ENCODE measurements around the gene NPIPA5. TPM values are rescaled to one million over a fixed set of nuclear protein-coding genes. Genes with fewer than 3 reads are reported as not detected.
"Not testable (repeated sequence)": the region's sequence is repeated elsewhere in the genome, so short reads cannot be mapped to it uniquely, and the experiment has no call there.

The NPIPA5 gene
- total and polyA plus RNA-seq, 2 donors (not counting 3 experiments of a cell fraction or from before 2014, with no cell fraction given): 11.3 to 19.6 TPM

- no TSS peak for BruUV-seq (replicated peaks)
- H3K27me3 ChIP-seq (ENCODE audit: control insufficient read depth in 2 of 2, insufficient read depth in 2 of 2, low read length in 2 of 2): no peaks in the 10 kb centered on the region
- H3K36me3 ChIP-seq (ENCODE audit: control insufficient read depth in 2 of 2, extremely low read depth in 1 of 2, insufficient read depth in 2 of 2, low read length in 2 of 2): no peaks in the 10 kb centered on the region
- ChIA-PET CTCF (interaction anchor here (1.3 kb wide), 1 partner anchor 153 kb away, joined by 3 read pairs; no protein-coding TSS in a partner anchor), POLR2A (no interaction called here)
- no peak overlapping the region for H3K9ac ChIP-seq (replicated peaks; ENCODE audit: extremely low read depth, insufficient read depth, low read length)
- H3K4me2 ChIP-seq (ENCODE audit: insufficient read depth, low read length): no peak overlapping the region
- H2AFZ ChIP-seq (ENCODE audit: low read depth, low read length): no peak overlapping the region
- H3K79me2 ChIP-seq (ENCODE audit: control insufficient read depth, insufficient read depth, low read length): no peaks in the 10 kb centered on the region
- H3K9me1 ChIP-seq (replicated peaks; ENCODE audit: control insufficient read depth, extremely low read depth, insufficient read depth, low read length): no peaks in the 10 kb centered on the region
- dilution Hi-C loops (cut with MboI; ENCODE audit: extremely low pct_ligation_motif_present, low sequenced_read_pairs): no loop called here
- no peak overlapping the region for H3K4me3 ChIP-seq (replicated peaks in 1 of 3; ENCODE audit: insufficient read depth in 1 of 3, low read depth in 1 of 3, low read length in 3 of 3)
- no peak for TF ChIP-seq EZH2 (IDR thresholded peaks at IDR 0.05; ENCODE audit: borderline replicate concordance, low read depth, low read length, severe bottlenecking)
- TF ChIP-seq MYC (IDR thresholded peaks at IDR 0.05; ENCODE audit: low read depth, low read length): no peak
- no peak for TF ChIP-seq MAX (IDR thresholded peaks at IDR 0.05; ENCODE audit: insufficient read depth, insufficient read length)
- no peak for TF ChIP-seq GATA2 (IDR thresholded peaks at IDR 0.05; ENCODE audit: insufficient read depth, insufficient read length, low read depth, low read length)
- no peak for TF ChIP-seq FOS (IDR thresholded peaks at IDR 0.05; ENCODE audit: borderline replicate concordance, insufficient read depth, low read length)
- TF ChIP-seq POLR2AphosphoS5 (IDR thresholded peaks at IDR 0.05; ENCODE audit: insufficient read depth, low read depth, low read length): no peak
- no peak for TF ChIP-seq POLR2A (IDR thresholded peaks at IDR 0.05; ENCODE audit: low read depth, low read length)
- no peak for TF ChIP-seq JUN (IDR thresholded peaks at IDR 0.05; ENCODE audit: borderline replicate concordance, insufficient read depth, insufficient read length, low read depth)
- TF ChIP-seq CTCF (IDR thresholded peaks at IDR 0.05; ENCODE audit: extremely low read depth in 1 of 2, insufficient read depth in 1 of 2, low read depth in 1 of 2, low read length in 2 of 2): no peak
- DNase-seq (ENCODE audit: low read depth, low spot score) (no peak), FAIRE-seq (no peak)
- no peaks in the 10 kb centered on the region for H4K20me1 ChIP-seq (replicated peaks; ENCODE audit: control insufficient read depth, extremely low read depth, insufficient read depth, low read length)
- no peak overlapping the region for H3K27ac ChIP-seq (ENCODE audit: insufficient read depth, low read depth, low read length)
- H3K9me3 ChIP-seq (replicated peaks; ENCODE audit: control insufficient read depth, insufficient read depth, low read length): no peaks in the 10 kb centered on the region
- H3K4me1 ChIP-seq (ENCODE audit: control insufficient read depth, extremely low read depth, insufficient read depth, low read length): no peaks in the 10 kb centered on the region
- intact Hi-C loops (cut with micrococcal nuclease): no loop called here
Measured at GRCh38 chr16:15396948-15397594, 19.0 kb upstream of the NPIPA5 start.

GRCh38 chr16:15396509-15396829 is 18.4 kb upstream of the NPIPA5 start:
- H3K36me3 ChIP-seq (ENCODE audit: control insufficient read depth in 2 of 2, extremely low read depth in 1 of 2, insufficient read depth in 2 of 2, low read length in 2 of 2); intact Hi-C loops (cut with micrococcal nuclease); FAIRE-seq; H4K20me1 ChIP-seq (replicated peaks; ENCODE audit: control insufficient read depth, extremely low read depth, insufficient read depth, low read length); POLR2A ChIA-PET; H3K4me2 ChIP-seq (ENCODE audit: insufficient read depth, low read length); H3K9ac ChIP-seq (replicated peaks; ENCODE audit: extremely low read depth, insufficient read depth, low read length); H3K27me3 ChIP-seq (ENCODE audit: control insufficient read depth in 2 of 2, insufficient read depth in 2 of 2, low read length in 2 of 2); H3K4me3 ChIP-seq (replicated peaks in 1 of 3; ENCODE audit: insufficient read depth in 1 of 3, low read depth in 1 of 3, low read length in 3 of 3); H3K9me3 ChIP-seq (replicated peaks; ENCODE audit: control insufficient read depth, insufficient read depth, low read length); CTCF ChIA-PET; H3K9me1 ChIP-seq (replicated peaks; ENCODE audit: control insufficient read depth, extremely low read depth, insufficient read depth, low read length); H3K4me1 ChIP-seq (ENCODE audit: control insufficient read depth, extremely low read depth, insufficient read depth, low read length); H3K27ac ChIP-seq (ENCODE audit: insufficient read depth, low read depth, low read length); H3K79me2 ChIP-seq (ENCODE audit: control insufficient read depth, insufficient read depth, low read length); dilution Hi-C loops (cut with MboI; ENCODE audit: extremely low pct_ligation_motif_present, low sequenced_read_pairs); DNase-seq (ENCODE audit: low read depth, low spot score); H2AFZ ChIP-seq (ENCODE audit: low read depth, low read length); BruUV-seq (replicated peaks): not testable (repeated sequence)
